HepG2 (cell line): ENCODE results near the gene ZBTB48. TPM values are rescaled to one million over a fixed set of nuclear protein-coding genes. Genes with fewer than 3 reads are reported as not detected.

Experiments used
- AKAP8 ChIP-seq: sonication (generic); formaldehyde crosslinking; IDR thresholded peaks from 2 replicates; pipeline ENCODE4 v1.5.1; 2020; ENCODE audit warnings: mild to moderate bottlenecking, missing genetic modification reagents
- GTF3A ChIP-seq: sonication (generic); formaldehyde crosslinking; conservative IDR thresholded peaks from 2 replicates; pipeline ENCODE4 v1.4.0; 2020; ENCODE audit warnings: mild to moderate bottlenecking, missing genetic modification reagents
- KLF15 ChIP-seq: sonication (generic); formaldehyde crosslinking; IDR thresholded peaks from 2 replicates; pipeline ENCODE4 v1.8.1; 2023; ENCODE audit warnings: borderline replicate concordance, mild to moderate bottlenecking, inconsistent platforms, missing genetic modification reagents, mixed read lengths
- NCOA5 ChIP-seq: sonication (generic); formaldehyde crosslinking; IDR thresholded peaks from 2 replicates; pipeline ENCODE4 v1.4.0; 2020; ENCODE audit warnings: missing genetic modification reagents
- RBM39 ChIP-seq: fragments of 200-400 bp; formaldehyde crosslinking; IDR thresholded peaks from one replicate; pipeline ENCODE4 v1.6.1; 2018; ENCODE audit warnings: antibody characterized with exemption, mild to moderate bottlenecking, low read depth, low read length; ENCODE audit not compliant: poor library complexity, severe bottlenecking
- RFXANK ChIP-seq: IDR thresholded peaks from 2 replicates; pipeline ENCODE4 v1.6.1; 2016
- TAF1 ChIP-seq: sonication (generic); formaldehyde crosslinking; IDR thresholded peaks from 2 replicates; pipeline ENCODE4 v1.4.0; 2020; ENCODE audit warnings: missing genetic modification reagents
- TAF15 ChIP-seq: fragments of 200-400 bp; formaldehyde crosslinking; IDR thresholded peaks from one replicate; pipeline ENCODE4 v1.6.1; 2018; ENCODE audit warnings: mild to moderate bottlenecking, low read depth, low read length; ENCODE audit not compliant: poor library complexity, severe bottlenecking
- ZFP82 ChIP-seq: sonication (generic); formaldehyde crosslinking; IDR thresholded peaks from 2 replicates; pipeline ENCODE4 v1.5.1; 2020; ENCODE audit warnings: mild to moderate bottlenecking, missing genetic modification reagents, borderline replicate concordance
- ZNF143 ChIP-seq: sonication (generic); formaldehyde crosslinking; IDR thresholded peaks from 2 replicates; pipeline ENCODE4 v1.4.0; 2020; ENCODE audit warnings: missing genetic modification reagents
- ZNF264 ChIP-seq: sonication (generic); formaldehyde crosslinking; IDR thresholded peaks from 2 replicates; pipeline ENCODE4 v1.4.0; 2020; ENCODE audit warnings: missing genetic modification reagents
- ZNF350 ChIP-seq: sonication (generic); formaldehyde crosslinking; IDR thresholded peaks from 2 replicates; pipeline ENCODE4 v1.4.0; 2020; ENCODE audit warnings: mild to moderate bottlenecking, low read depth, missing genetic modification reagents, borderline replicate concordance
- ZNF367 ChIP-seq: sonication (generic); formaldehyde crosslinking; IDR thresholded peaks from 2 replicates; pipeline ENCODE4 v1.4.0; 2020; ENCODE audit warnings: missing genetic modification reagents, borderline replicate concordance
- ZNF510 ChIP-seq: sonication (generic); formaldehyde crosslinking; IDR thresholded peaks from 2 replicates; pipeline ENCODE4 v1.4.0; 2020; ENCODE audit warnings: low read depth, mild to moderate bottlenecking, missing genetic modification reagents
- polyA plus RNA-seq, 8 experiments: library from polyadenylated mRNA; depleted of rRNA in 3 of 8; stranded (reverse) in 7 of 8; unstranded in 1 of 8; fragments of >200 nt; fragmentation: Illumina TruSeq in 4 of 8; extraction: Trizol in 4 of 8; gene quantifications; 2 replicates each; pipeline versions ENCODE4 v1.2.1 to v1.2.3, GENCODE V29; 2011 to 2016; ENCODE audit warnings: low read depth in 4 of 8, missing spikeins in 1 of 8, mixed read lengths in 1 of 8; ENCODE audit not compliant: insufficient read depth in 1 of 8
- total RNA-seq, 5 experiments: library from RNA; depleted of rRNA; stranded (reverse); fragments of >200 nt; fragmentation: Illumina TruSeq; extraction: Trizol; gene quantifications; 2 replicates each; pipeline ENCODE4 v1.2.3, GENCODE V29; 2016; ENCODE audit warnings: low read depth in 1 of 5
- TF ChIP-seq, protein P1 (sequence below): sonication (generic); formaldehyde crosslinking; IDR thresholded peaks from 2 replicates; pipeline ENCODE4 v1.5.1; 2020; ENCODE audit warnings: mild to moderate bottlenecking, missing genetic modification reagents, moderate library complexity
- TF ChIP-seq, protein P2 (sequence below): sonication (generic); formaldehyde crosslinking; conservative IDR thresholded peaks from 2 replicates; pipeline ENCODE4 v1.8.1; 2023; ENCODE audit warnings: missing genetic modification reagents
- TF ChIP-seq, protein P3 (sequence below): sonication (generic); formaldehyde crosslinking; IDR thresholded peaks from 2 replicates; pipeline ENCODE4 v1.8.0; 2022; ENCODE audit warnings: missing genetic modification reagents, mild to moderate bottlenecking, inconsistent platforms, borderline replicate concordance
- TF ChIP-seq, protein P4 (sequence below): IDR thresholded peaks from 2 replicates; pipeline ENCODE4 v1.6.1; 2012; ENCODE audit warnings: low read depth, low read length, improper control_type of control experiment
- TF ChIP-seq, protein P5 (sequence below): sonication (generic); formaldehyde crosslinking; IDR thresholded peaks from 2 replicates; pipeline ENCODE4 v1.8.0; 2022; ENCODE audit warnings: mild to moderate bottlenecking, missing genetic modification reagents, moderate library complexity
- TF ChIP-seq, protein P6 (sequence below): sonication (generic); formaldehyde crosslinking; IDR thresholded peaks from 2 replicates; pipeline ENCODE4 v1.4.0; 2020; ENCODE audit warnings: mild to moderate bottlenecking, missing genetic modification reagents

The ZBTB48 gene
- total and polyA plus RNA-seq, 2 of the 13 experiments (the other 11 are each of a cell fraction or from before 2014, with no cell fraction given) = 13.0 to 17.1 TPM

DNA sequence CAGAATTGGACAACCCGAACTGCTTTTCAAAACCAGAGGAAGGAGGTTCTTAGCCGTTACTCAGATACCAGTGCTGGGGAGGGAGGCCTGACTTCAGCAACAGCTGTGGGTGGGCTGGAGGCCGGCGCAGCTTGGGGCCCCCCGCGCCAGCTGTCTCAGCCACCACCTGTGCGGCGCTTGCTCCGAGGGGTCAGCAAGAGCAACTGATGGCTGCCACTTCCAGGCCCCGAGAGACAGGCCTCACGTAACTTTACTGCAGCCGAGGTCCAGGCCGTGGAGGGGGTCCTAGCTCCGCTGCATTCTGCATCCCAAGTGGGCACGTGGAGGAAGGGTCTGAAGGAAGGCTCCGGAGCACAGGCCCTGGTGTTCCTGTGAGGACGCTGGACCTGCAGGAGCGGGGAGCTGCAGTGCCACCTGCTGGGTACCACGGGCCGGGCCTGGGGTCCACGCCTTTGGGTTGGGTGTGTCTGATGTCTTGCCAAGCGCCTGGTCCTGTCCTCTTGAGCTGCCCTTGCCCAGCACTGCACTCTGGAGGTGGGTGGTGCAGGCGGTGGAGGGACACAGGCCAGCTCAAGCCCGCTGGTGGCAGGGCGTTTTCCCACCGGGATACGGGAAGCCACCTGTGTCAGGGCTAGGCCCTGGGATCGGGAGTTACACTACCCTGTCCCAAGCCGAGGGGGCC lies 54.7 kb downstream of the ZBTB48 start (continued):
- TF ChIP-seq, protein P1, sequence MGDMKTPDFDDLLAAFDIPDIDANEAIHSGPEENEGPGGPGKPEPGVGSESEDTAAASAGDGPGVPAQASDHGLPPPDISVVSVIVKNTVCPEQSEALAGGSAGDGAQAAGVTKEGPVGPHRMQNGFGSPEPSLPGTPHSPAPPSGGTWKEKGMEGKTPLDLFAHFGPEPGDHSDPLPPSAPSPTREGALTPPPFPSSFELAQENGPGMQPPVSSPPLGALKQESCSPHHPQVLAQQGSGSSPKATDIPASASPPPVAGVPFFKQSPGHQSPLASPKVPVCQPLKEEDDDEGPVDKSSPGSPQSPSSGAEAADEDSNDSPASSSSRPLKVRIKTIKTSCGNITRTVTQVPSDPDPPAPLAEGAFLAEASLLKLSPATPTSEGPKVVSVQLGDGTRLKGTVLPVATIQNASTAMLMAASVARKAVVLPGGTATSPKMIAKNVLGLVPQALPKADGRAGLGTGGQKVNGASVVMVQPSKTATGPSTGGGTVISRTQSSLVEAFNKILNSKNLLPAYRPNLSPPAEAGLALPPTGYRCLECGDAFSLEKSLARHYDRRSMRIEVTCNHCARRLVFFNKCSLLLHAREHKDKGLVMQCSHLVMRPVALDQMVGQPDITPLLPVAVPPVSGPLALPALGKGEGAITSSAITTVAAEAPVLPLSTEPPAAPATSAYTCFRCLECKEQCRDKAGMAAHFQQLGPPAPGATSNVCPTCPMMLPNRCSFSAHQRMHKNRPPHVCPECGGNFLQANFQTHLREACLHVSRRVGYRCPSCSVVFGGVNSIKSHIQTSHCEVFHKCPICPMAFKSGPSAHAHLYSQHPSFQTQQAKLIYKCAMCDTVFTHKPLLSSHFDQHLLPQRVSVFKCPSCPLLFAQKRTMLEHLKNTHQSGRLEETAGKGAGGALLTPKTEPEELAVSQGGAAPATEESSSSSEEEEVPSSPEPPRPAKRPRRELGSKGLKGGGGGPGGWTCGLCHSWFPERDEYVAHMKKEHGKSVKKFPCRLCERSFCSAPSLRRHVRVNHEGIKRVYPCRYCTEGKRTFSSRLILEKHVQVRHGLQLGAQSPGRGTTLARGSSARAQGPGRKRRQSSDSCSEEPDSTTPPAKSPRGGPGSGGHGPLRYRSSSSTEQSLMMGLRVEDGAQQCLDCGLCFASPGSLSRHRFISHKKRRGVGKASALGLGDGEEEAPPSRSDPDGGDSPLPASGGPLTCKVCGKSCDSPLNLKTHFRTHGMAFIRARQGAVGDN = peak; percentile 70
- TF ChIP-seq, protein P2, sequence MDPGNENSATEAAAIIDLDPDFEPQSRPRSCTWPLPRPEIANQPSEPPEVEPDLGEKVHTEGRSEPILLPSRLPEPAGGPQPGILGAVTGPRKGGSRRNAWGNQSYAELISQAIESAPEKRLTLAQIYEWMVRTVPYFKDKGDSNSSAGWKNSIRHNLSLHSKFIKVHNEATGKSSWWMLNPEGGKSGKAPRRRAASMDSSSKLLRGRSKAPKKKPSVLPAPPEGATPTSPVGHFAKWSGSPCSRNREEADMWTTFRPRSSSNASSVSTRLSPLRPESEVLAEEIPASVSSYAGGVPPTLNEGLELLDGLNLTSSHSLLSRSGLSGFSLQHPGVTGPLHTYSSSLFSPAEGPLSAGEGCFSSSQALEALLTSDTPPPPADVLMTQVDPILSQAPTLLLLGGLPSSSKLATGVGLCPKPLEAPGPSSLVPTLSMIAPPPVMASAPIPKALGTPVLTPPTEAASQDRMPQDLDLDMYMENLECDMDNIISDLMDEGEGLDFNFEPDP = no peak
- no peak for TF ChIP-seq ZNF143 (CRISPR knock-in tag)
- TF ChIP-seq, protein P3, sequence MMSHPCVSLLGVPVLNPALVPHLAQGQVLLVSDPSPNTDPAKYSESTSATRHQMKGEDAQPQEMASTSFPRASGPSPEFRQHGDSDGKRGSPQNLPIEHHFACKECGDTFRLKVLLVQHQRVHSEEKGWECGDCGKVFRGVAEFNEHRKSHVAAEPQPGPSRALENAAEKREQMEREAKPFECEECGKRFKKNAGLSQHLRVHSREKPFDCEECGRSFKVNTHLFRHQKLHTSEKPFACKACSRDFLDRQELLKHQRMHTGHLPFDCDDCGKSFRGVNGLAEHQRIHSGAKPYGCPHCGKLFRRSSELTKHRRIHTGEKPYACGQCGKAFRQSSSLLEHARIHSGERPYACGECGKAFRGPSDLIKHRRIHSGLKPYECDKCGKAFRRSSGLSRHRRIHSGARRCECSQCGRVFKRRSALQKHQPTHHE (CRISPR knock-in tag) = no peak
- TF ChIP-seq RBM39 = peak; percentile 41
- TF ChIP-seq RFXANK (CRISPR knock-in tag) = no peak
- no peak for TF ChIP-seq ZNF350 (CRISPR knock-in tag)
- TF ChIP-seq TAF15 = no peak
- no peak for TF ChIP-seq GTF3A
- peak; percentile 52; the same call in 1 of the 2 replicates for TF ChIP-seq AKAP8
- TF ChIP-seq, protein P4, sequence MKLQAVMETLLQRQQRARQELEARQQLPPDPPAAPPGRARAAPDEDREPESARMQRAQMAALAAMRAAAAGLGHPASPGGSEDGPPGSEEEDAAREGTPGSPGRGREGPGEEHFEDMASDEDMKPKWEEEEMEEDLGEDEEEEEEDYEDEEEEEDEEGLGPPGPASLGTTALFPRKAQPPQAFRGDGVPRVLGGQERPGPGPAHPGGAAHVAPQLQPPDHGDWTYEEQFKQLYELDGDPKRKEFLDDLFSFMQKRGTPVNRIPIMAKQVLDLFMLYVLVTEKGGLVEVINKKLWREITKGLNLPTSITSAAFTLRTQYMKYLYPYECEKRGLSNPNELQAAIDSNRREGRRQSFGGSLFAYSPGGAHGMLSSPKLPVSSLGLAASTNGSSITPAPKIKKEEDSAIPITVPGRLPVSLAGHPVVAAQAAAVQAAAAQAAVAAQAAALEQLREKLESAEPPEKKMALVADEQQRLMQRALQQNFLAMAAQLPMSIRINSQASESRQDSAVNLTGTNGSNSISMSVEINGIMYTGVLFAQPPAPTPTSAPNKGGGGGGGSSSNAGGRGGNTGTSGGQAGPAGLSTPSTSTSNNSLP = no peak
- TF ChIP-seq ZFP82 = no peak
- no peak for TF ChIP-seq ZNF367 (CRISPR knock-in tag)
- no peak for TF ChIP-seq TAF1 (CRISPR knock-in tag)
- TF ChIP-seq ZNF264 (CRISPR knock-in tag) = no peak
- no peak for TF ChIP-seq KLF15 (CRISPR knock-in tag)
- no peak for TF ChIP-seq ZNF510 (CRISPR knock-in tag)
- TF ChIP-seq, protein P5, sequence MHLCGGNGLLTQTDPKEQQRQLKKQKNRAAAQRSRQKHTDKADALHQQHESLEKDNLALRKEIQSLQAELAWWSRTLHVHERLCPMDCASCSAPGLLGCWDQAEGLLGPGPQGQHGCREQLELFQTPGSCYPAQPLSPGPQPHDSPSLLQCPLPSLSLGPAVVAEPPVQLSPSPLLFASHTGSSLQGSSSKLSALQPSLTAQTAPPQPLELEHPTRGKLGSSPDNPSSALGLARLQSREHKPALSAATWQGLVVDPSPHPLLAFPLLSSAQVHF = no peak
- no peak for TF ChIP-seq NCOA5
- TF ChIP-seq, protein P6, sequence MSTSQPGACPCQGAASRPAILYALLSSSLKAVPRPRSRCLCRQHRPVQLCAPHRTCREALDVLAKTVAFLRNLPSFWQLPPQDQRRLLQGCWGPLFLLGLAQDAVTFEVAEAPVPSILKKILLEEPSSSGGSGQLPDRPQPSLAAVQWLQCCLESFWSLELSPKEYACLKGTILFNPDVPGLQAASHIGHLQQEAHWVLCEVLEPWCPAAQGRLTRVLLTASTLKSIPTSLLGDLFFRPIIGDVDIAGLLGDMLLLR = no peak; the same call in 1 of the 2 replicates
